ENCODE measurements around the gene NQO2.

DNA sequence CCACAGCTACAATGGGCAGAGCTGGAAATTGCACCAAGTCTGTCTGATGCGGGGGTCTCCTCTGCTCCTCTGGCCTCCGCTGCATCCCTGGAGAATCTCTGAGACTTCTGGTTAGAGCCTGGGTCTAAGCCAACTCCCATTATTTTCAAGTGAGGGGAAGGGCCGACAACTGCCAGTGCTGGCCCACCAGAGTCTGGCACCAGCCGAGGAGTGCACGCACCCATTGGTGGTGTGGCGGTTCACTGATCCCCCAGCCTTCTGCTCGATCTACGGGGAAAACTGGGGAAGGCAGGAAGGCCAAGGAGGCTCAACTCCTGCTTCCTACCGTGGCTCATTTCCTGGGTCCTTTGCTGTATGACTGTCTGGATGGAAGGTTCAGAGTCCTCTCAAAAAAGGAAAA lies 6.2 kb downstream of the NQO2 start:
- TF ChIP-seq HDGF (IDR thresholded peaks at IDR 0.05; ENCODE audit: borderline replicate concordance), result no peak
- no peak for TF ChIP-seq FOXA1 (IDR thresholded peaks at IDR 0.05)
- TF ChIP-seq NFRKB (IDR thresholded peaks at IDR 0.05), result no peak
